C4-2B (cell line): ENCODE data around the gene CHRDL2.
"Not testable (repeated sequence)": the region's sequence is repeated elsewhere in the genome, so short reads cannot be mapped to it uniquely, and the experiment has no call there.

Source experiments
- ZFX ChIP-seq: fragments of 450-650 bp; IDR thresholded peaks from 2 replicates; pipeline ENCODE4 v1.6.1; 2017
- TF ChIP-seq, protein P1 (sequence below): fragments of 450-650 bp; conservative IDR thresholded peaks from 2 replicates; pipeline ENCODE4 v1.5.1; 2017; ENCODE audit warnings: mild to moderate bottlenecking

DNA sequence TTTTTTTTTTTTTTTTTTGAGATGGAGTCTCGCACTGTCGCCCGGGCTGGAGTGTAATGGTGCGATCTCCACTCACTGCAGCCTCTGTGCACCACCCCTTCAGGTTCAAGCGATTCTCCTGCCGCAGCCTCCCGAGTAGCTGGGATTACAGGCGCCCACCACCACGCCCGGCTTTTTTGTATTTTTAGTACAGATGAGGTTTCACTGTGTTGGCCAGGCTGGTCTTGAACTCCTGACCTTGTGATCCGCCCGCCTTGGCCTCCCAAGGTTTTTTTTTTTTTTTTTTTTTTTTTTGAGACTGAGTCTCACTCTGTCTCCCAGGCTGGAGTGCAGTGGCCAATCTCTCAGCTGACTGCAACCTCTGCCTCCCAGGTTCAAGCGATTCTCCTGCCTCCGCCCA is 19.4 kb upstream of the CHRDL2 start:
- TF ChIP-seq, protein P1, sequence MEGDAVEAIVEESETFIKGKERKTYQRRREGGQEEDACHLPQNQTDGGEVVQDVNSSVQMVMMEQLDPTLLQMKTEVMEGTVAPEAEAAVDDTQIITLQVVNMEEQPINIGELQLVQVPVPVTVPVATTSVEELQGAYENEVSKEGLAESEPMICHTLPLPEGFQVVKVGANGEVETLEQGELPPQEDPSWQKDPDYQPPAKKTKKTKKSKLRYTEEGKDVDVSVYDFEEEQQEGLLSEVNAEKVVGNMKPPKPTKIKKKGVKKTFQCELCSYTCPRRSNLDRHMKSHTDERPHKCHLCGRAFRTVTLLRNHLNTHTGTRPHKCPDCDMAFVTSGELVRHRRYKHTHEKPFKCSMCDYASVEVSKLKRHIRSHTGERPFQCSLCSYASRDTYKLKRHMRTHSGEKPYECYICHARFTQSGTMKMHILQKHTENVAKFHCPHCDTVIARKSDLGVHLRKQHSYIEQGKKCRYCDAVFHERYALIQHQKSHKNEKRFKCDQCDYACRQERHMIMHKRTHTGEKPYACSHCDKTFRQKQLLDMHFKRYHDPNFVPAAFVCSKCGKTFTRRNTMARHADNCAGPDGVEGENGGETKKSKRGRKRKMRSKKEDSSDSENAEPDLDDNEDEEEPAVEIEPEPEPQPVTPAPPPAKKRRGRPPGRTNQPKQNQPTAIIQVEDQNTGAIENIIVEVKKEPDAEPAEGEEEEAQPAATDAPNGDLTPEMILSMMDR, result not testable (repeated sequence)
- TF ChIP-seq ZFX, result not testable (repeated sequence)
